D721Med (cell line): ENCODE measurements around the gene MIF4GD.
"Not testable (repeated sequence)": the region's sequence is repeated elsewhere in the genome, so short reads cannot be mapped to it uniquely, and the experiment has no call there.

Source experiments
- DNase-seq: peaks from one replicate; pipeline ENCODE4 v3.0.0; 2011; ENCODE audit warnings: low spot score; ENCODE audit not compliant: insufficient read length
- FAIRE-seq: peaks from 2 replicates; lab custom pipeline; 2011; peaks lifted over from hg19 to GRCh38; lab: Jason Lieb, UNC
- TF ChIP-seq, protein P1 (sequence below): IDR thresholded peaks from 2 replicates; pipeline ENCODE4 v1.5.1; 2012; ENCODE audit warnings: mild to moderate bottlenecking, control low read depth; ENCODE audit not compliant: insufficient read depth; ENCODE audit errors: missing control alignments

MIF4GD gene

DNA sequence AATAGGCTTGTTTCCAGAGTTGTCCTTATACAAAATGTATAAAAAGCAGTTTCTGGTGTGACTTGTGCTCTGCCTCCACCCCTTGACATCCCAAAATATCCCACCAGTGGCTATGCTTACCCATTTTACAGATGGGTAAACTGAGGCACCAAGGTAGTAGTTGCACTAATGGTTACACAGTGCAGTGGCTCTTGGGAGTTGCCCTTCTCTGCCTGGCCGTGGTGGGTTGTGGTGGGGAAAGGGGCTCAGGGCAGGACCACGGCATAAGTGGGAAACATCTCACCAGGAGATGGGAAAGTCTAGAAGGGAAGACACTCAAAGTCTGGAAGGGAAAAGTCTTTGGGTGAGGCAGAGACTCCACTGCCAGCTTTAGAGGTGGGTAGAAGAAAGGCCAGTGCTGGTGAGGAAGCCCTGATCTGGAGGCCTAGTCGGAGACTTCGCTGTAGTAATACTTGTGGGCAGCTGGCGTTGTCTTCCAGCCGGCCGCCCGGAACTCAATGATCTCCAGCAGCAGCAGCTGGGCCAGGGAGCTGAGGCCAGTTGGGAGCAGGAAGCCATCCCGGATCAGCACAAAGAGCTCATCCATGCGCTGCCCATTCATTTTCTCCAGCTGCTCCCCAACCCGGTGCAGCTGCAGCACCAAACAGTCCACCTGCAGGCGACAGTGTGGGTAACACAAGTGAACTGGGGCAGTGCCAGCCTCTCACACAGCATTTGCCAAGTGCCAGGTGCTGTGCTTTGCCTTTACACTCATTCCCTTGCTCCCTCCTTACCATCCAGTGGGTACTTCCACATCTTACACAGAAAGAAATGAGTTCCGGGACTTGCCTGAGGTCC is 4.5 kb downstream of the MIF4GD start:
- TF ChIP-seq, protein P1, sequence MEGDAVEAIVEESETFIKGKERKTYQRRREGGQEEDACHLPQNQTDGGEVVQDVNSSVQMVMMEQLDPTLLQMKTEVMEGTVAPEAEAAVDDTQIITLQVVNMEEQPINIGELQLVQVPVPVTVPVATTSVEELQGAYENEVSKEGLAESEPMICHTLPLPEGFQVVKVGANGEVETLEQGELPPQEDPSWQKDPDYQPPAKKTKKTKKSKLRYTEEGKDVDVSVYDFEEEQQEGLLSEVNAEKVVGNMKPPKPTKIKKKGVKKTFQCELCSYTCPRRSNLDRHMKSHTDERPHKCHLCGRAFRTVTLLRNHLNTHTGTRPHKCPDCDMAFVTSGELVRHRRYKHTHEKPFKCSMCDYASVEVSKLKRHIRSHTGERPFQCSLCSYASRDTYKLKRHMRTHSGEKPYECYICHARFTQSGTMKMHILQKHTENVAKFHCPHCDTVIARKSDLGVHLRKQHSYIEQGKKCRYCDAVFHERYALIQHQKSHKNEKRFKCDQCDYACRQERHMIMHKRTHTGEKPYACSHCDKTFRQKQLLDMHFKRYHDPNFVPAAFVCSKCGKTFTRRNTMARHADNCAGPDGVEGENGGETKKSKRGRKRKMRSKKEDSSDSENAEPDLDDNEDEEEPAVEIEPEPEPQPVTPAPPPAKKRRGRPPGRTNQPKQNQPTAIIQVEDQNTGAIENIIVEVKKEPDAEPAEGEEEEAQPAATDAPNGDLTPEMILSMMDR, result no peak
- FAIRE-seq (no peak), DNase-seq (no peak)

DNA sequence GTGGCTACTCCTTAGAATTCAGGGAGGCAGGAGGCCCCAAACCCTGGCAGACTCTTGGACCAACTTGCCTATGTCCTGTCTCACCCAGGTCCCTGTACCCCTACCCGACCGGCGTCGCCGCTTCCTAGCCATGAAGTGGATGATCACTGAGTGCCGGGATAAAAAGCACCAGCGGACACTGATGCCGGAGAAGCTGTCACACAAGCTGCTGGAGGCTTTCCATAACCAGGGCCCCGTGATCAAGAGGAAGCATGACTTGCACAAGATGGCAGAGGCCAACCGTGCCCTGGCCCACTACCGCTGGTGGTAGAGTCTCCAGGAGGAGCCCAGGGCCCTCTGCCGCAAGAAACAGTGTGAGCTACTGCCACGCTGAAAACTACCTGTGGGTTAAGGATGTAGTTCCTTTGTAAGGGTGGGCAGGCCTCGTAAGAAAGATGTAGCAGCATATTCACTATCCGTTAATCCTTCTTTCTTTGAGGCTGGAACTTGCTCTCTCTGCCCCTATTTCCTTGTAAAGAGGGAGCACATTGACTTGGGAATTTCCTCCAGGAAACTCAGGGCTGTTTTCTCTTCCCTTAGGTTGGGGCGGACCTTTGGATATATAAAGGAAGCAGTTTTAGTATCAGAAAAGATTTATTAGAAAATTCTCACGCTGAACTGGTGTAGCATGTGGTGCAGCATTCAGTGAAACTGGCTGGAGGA is 5.3 kb downstream of the MIF4GD start:
- no peak for DNase-seq
- TF ChIP-seq, protein P1, result no peak
- FAIRE-seq, result no peak

DNA sequence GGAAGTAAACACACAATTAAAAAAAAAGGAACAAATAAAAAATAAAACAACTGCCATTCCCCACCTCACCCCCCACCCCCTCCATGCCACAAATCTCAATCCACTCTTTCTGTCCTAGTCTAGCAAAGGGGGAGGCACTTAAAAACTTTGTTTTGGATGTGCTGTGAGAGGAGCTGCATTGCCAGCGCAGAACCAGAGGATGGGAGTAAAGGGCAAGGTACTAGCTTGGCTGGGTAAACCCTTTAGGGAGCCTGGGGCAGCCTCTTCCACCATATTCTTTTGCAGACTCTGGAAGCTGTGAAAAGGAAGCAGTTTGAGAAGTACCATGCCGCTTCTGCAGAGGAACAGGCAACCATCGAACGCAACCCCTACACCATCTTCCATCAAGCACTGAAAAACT is 8.0 kb downstream of the MIF4GD start:
- TF ChIP-seq, protein P1, result no peak
- FAIRE-seq, result no peak
- DNase-seq, result no peak

DNA sequence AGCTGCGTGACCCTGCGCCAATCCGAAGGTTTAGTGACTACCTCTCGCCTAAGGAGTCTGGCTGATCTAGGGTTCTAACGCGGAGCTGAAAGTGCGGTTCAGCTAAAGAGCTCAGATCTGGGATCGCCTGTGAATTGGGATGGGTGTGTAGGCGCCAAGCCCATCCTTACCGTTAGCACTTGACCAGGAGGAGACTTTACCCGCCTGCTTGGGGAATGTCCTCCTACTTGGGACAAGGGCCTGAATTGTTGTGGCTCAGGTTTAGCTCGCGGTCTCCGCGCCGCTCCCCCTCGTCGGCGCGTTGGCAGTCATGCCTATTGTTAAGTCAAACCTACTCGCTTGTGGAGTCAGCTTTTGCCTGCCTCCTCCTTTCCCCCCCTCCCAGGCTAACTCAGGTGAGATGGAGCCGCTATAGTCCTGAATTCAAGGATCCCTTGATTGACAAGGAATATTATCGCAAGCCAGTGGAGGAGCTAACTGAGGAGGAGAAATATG is 8.9 kb downstream of the MIF4GD start:
- DNase-seq, result no peak
- FAIRE-seq, result no peak
- TF ChIP-seq, protein P1, result no peak

DNA sequence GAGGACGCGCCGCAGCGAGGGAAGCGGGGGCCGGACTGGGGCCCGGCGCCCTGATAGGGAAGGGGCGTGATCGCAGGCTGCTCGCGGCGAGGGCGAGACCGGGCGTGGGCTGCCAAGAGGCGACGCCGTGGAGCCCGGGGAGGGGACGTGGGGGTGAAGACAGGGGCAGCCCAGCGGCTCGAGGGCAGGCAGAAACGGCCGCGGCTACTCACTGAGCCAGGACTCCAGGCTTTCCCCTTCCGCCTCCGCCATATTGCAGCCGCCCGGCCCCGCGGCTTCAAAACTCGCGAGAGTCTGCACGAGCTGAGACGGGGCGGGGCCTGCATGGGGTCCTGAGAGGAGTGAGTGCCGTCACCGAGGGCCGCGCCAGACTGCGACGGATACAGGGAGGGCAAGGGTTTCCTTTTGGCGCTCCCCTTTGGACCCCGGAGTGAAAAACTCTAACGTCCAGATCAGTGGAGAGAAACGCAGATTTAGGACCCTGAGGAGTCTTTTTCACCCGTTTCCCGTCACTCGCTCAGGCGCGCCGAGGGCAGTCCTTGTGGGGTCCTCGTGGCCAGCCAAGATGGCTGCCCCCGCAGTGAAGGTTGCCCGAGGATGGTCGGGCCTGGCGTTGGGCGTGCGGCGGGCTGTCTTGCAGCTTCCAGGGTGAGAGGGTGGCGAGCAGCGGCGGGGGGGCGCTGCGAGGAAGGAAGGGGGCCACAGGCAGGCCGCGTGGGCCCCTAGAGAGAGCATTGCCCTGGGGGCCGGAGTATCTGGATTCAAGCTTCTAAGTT is 9.5 kb downstream of the MIF4GD start, which contains the start of the genes GGA3 and MRPS7:
TSS of gene GGA3 (minus strand) at position 271 of the 776 bp plus-strand sequence. CDS start at position 252, 19 bp downstream.
TSS of gene MRPS7 (plus strand) at position 544 of the 776 bp plus-strand sequence. CDS start at position 566, 22 bp downstream.
- DNase-seq (peak; percentile 94), FAIRE-seq (no peak)
- TF ChIP-seq, protein P1, result no peak

DNA sequence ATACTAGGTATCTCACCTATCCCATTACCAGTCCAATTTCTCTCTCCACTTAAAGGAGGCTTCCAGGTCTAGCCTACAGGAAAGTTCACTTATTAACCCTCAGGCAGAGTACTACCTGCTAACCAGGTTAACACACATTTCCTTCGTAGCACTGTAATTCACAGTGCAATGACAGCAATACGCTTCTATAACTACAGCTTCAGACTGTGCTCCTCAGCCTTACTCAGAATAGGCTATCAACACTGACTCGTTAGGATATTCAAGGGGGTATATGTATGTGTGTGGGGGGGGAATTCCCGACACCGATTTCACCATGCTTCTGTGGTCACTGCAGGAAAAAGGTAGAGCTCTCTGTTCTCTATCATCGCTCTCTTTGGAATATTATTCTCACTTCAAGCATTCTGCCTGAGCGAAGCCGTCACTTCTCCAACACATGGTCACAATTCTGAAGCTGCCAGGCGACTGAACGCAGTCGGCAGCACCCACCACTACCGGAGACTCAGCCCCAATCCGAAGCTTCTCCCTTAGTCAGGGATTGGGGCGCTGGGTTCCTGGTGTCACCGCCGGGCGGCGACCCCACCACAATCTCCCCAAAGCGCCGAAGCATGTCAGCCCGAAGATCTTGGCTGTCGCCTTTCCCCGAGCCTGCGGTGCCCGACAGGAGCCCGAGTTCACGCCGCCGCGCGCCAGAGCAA is 10.2 kb downstream of the MIF4GD start:
- TF ChIP-seq, protein P1, result peak; percentile 13
- FAIRE-seq (no peak), DNase-seq (no peak)

DNA sequence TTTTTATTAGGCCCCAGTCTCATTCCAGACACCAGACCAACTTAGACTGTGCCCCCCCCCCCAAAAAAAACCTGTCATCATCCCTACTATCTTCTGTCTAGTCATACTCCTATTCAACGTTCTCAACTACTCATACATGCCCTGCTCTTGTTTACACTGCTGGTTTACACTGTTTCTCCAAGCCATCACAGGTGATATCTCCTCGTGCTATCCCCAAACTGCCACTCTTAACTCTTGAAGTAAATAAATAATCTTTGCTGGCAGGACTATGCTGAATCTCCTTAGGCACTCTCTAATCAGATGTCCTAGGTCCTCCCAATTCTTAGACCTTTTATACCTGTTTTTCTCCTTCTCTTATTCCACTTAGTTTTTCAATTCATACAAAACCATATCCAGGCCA is 13.8 kb downstream of the MIF4GD start:
- not testable (repeated sequence) for DNase-seq, FAIRE-seq

DNA sequence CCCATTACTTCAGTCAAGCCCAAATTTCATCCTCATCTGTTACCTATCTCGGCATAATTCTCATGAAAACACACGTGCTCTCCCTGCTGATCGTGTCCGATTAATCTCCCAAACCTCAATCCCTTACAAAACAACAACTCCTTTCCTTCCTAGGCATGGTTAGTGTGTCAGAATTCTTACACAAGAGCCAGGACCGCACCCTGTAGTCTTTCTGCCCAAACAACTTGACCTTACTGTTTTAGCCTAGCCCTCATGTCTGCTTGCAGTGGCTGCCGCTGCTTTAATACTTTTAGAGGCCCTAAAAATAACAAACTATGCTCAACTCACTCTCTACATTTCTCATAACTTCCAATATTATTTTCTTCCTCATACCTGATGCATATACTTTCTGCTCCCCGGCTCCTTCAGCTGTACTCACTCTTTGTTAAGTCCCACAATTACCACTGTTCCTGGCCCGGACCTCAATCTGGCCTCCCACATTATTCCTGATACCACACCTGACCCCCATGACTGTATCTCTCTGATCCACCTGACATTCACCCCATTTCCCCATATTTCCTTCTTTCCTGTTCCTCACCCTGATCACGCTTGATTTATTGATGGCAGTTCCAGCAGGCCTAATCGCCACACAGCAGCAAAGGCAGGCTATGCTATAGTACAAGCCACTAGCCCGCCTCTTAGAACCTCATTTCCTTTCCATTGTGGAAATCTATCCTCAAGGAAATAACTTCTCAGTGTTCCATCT is 14.9 kb downstream of the MIF4GD start:
- FAIRE-seq, DNase-seq: not testable (repeated sequence)
